ENCODE results near the gene FAM219B. TPM values are rescaled to one million over a fixed set of nuclear protein-coding genes. Genes with fewer than 3 reads are reported as not detected.

Gene FAM219B
- total RNA-seq, 2 experiments from 2014 or later = 90.3 to 113 TPM

Other genes with a start within 250 kb of the FAM219B start
- gene EDC3, start 210.8 kb downstream of the FAM219B start, total RNA-seq = 10 to 100 TPM; 46.7 to 47.0 TPM
- 10 to 100 TPM; 12.0 to 12.4 TPM for gene CYP1A1, start 181.3 kb downstream of the FAM219B start, total RNA-seq
- not detected for gene CYP1A2, start 158.0 kb downstream of the FAM219B start, total RNA-seq
- 100 to 1,000 TPM; 269 to 281 TPM for gene CSK, start 124.8 kb downstream of the FAM219B start, total RNA-seq
- gene LMAN1L, start 94.0 kb downstream of the FAM219B start, total RNA-seq = under 1 TPM; 0.36 to 0.37 TPM
- gene CPLX3, start 80.2 kb downstream of the FAM219B start, total RNA-seq = under 1 TPM; 0.17 to 0.28 TPM
- gene ULK3, start 63.7 kb downstream of the FAM219B start, total RNA-seq = 10 to 100 TPM; 59.9 to 60.4 TPM
- 100 to 1,000 TPM; 100 to 103 TPM for gene SCAMP2, start 33.5 kb downstream of the FAM219B start, total RNA-seq
- 10 to 100 TPM; 68.7 to 72.9 TPM for gene MPI, start 16.8 kb downstream of the FAM219B start, total RNA-seq
- 100 to 1,000 TPM; 220 to 222 TPM for gene COX5A, start 31.2 kb upstream of the FAM219B start, total RNA-seq
- gene RPP25, start 49.9 kb upstream of the FAM219B start, total RNA-seq = 1 to 10 TPM; 3.5 to 4.2 TPM
- gene SCAMP5, start 88.7 kb upstream of the FAM219B start, total RNA-seq = under 1 TPM in 1 of 2 experiments, not detected in 1; 0.22 TPM
- 10 to 100 TPM; 16.0 to 16.7 TPM for gene PPCDC, start 116.7 kb upstream of the FAM219B start, total RNA-seq

Data from activated naive CD8-positive, alpha-beta T cell treated with anti-CD3 and anti-CD28 coated beads, Interleukin-2, amount 10 ng/mL, durations not matched to agents 7 days and 5 days (primary cell).